Measurements from ENCODE around the gene CFAP107.

- TF ChIP-seq, protein P1, sequence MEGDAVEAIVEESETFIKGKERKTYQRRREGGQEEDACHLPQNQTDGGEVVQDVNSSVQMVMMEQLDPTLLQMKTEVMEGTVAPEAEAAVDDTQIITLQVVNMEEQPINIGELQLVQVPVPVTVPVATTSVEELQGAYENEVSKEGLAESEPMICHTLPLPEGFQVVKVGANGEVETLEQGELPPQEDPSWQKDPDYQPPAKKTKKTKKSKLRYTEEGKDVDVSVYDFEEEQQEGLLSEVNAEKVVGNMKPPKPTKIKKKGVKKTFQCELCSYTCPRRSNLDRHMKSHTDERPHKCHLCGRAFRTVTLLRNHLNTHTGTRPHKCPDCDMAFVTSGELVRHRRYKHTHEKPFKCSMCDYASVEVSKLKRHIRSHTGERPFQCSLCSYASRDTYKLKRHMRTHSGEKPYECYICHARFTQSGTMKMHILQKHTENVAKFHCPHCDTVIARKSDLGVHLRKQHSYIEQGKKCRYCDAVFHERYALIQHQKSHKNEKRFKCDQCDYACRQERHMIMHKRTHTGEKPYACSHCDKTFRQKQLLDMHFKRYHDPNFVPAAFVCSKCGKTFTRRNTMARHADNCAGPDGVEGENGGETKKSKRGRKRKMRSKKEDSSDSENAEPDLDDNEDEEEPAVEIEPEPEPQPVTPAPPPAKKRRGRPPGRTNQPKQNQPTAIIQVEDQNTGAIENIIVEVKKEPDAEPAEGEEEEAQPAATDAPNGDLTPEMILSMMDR (IDR thresholded peaks at IDR 0.05): no peak
- TF ChIP-seq REST (IDR thresholded peaks at IDR 0.05; ENCODE audit: insufficient read depth in 1 of 2, low read depth in 2 of 2, low read length in 1 of 2) (no peak), POLR2AphosphoS5 (IDR thresholded peaks at IDR 0.05; ENCODE audit: low read depth, low read length) (no peak), SIN3A (IDR thresholded peaks at IDR 0.05; ENCODE audit: borderline replicate concordance, insufficient read depth, low read depth, low read length) (no peak)
Observed at GRCh38 chr1:12757836-12758235, 11.8 kb downstream of the CFAP107 start.

Data from Panc1 (cell line).